ENCODE data around the gene PDGFD.

The PDGFD gene

GRCh38 chr11:103924166-103925013 is 239.6 kb downstream of the PDGFD start:
- TF ChIP-seq CTBP1 (IDR thresholded peaks at IDR 0.05; ENCODE audit: borderline replicate concordance): no peak
- no peak for TF ChIP-seq FOXA1 (IDR thresholded peaks at IDR 0.05)
- no peak for TF ChIP-seq SUZ12 (IDR thresholded peaks at IDR 0.05)
- no peak for TF ChIP-seq LEF1 (IDR thresholded peaks at IDR 0.05; ENCODE audit: borderline replicate concordance)
- no peak for TF ChIP-seq NFRKB (IDR thresholded peaks at IDR 0.05)
- TF ChIP-seq HDGF (IDR thresholded peaks at IDR 0.05; ENCODE audit: borderline replicate concordance): no peak
- no peak for TF ChIP-seq TARDBP (IDR thresholded peaks at IDR 0.05)
- TF ChIP-seq FOXM1 (IDR thresholded peaks at IDR 0.05; ENCODE audit: borderline replicate concordance): no peak
- TF ChIP-seq L3MBTL2 (conservative IDR thresholded peaks at IDR 0.05): no peak
- TF ChIP-seq ELF4 (IDR thresholded peaks at IDR 0.05): no peak
- CTCF ChIA-PET: no interaction called here
- DNase-seq (ENCODE audit: extremely low spot score): no peak

GRCh38 chr11:103923451-103923931 is 240.5 kb downstream of the PDGFD start:
- DNase-seq (ENCODE audit: extremely low spot score): no peak
- TF ChIP-seq ELF4 (IDR thresholded peaks at IDR 0.05) (no peak), FOXM1 (IDR thresholded peaks at IDR 0.05; ENCODE audit: borderline replicate concordance) (no peak), NFRKB (IDR thresholded peaks at IDR 0.05) (no peak), LEF1 (IDR thresholded peaks at IDR 0.05; ENCODE audit: borderline replicate concordance) (no peak), BHLHE40 (IDR thresholded peaks at IDR 0.05; ENCODE audit: borderline replicate concordance) (no peak), ARNT (IDR thresholded peaks at IDR 0.05) (no peak), FOXK2 (IDR thresholded peaks at IDR 0.05) (no peak), TARDBP (IDR thresholded peaks at IDR 0.05) (no peak), SUZ12 (IDR thresholded peaks at IDR 0.05) (no peak), L3MBTL2 (conservative IDR thresholded peaks at IDR 0.05) (no peak), SP1 (IDR thresholded peaks at IDR 0.05) (no peak), HDGF (IDR thresholded peaks at IDR 0.05; ENCODE audit: borderline replicate concordance) (no peak), CTBP1 (IDR thresholded peaks at IDR 0.05; ENCODE audit: borderline replicate concordance) (no peak)
- TF ChIP-seq, protein P1, sequence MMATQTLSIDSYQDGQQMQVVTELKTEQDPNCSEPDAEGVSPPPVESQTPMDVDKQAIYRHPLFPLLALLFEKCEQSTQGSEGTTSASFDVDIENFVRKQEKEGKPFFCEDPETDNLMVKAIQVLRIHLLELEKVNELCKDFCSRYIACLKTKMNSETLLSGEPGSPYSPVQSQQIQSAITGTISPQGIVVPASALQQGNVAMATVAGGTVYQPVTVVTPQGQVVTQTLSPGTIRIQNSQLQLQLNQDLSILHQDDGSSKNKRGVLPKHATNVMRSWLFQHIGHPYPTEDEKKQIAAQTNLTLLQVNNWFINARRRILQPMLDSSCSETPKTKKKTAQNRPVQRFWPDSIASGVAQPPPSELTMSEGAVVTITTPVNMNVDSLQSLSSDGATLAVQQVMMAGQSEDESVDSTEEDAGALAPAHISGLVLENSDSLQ (IDR thresholded peaks at IDR 0.05): no peak
- CTCF ChIA-PET: no interaction called here
- POLR2A ChIA-PET: no interaction called here

More at GRCh38 chr11:103924166-103925013, 239.6 kb downstream of the PDGFD start:
- POLR2A ChIA-PET: no interaction called here

DNA sequence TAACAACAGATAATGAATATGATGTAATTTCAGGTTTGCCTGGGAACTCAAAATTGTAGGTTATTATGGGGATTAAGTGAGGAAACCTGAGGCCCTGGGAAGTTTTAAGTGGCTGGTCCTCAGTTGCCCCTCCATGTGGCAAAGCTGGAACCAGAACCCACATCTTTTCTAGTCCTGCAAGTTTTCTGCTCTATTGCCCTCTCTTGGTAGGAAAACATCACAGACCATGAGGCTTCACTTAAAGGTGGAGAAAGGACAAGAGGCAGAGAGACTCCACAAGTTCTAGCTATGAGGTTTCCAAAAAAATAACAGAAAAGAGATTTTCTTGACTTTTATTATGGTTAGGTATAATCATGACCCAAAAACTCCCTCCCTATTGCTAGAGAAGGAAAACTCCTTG is 243.0 kb downstream of the PDGFD start:
- no peak for DNase-seq (ENCODE audit: extremely low spot score)
- ChIA-PET POLR2A (no interaction called here), CTCF (no interaction called here)
- TF ChIP-seq LEF1 (IDR thresholded peaks at IDR 0.05; ENCODE audit: borderline replicate concordance): no peak
- TF ChIP-seq BHLHE40 (IDR thresholded peaks at IDR 0.05; ENCODE audit: borderline replicate concordance): no peak
- TF ChIP-seq ELF4 (IDR thresholded peaks at IDR 0.05): no peak
- no peak for TF ChIP-seq HDGF (IDR thresholded peaks at IDR 0.05; ENCODE audit: borderline replicate concordance)
- TF ChIP-seq SUZ12 (IDR thresholded peaks at IDR 0.05): no peak
- TF ChIP-seq L3MBTL2 (conservative IDR thresholded peaks at IDR 0.05): no peak

DNA sequence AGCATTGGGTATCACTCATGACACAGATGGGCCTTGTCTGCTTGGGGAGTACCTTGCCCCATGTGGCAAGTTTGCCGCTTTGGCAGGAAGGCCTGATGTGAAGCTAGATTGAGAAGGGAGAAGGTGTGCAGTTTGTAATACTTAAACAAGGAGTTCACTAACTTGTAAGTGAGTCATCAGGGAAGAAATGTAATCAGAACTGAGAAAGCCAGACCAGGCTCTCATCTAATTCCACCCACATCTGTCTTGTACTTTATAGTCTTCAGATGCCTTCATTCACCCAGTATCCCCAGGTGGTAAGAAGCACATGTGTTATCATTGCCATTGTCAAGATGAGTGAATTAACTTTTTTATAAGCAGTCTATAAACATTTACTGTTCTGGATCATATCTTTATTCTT is 243.5 kb downstream of the PDGFD start:
- no peak for DNase-seq (ENCODE audit: extremely low spot score)
- CTCF ChIA-PET: no interaction called here
- TF ChIP-seq HDGF (IDR thresholded peaks at IDR 0.05; ENCODE audit: borderline replicate concordance) (no peak), CTBP1 (IDR thresholded peaks at IDR 0.05; ENCODE audit: borderline replicate concordance) (no peak), FOXA1 (IDR thresholded peaks at IDR 0.05) (no peak), TARDBP (IDR thresholded peaks at IDR 0.05) (no peak), LEF1 (IDR thresholded peaks at IDR 0.05; ENCODE audit: borderline replicate concordance) (no peak), ZNF384 (IDR thresholded peaks at IDR 0.05) (no peak), BHLHE40 (IDR thresholded peaks at IDR 0.05; ENCODE audit: borderline replicate concordance) (no peak), ELF4 (IDR thresholded peaks at IDR 0.05) (no peak), NFRKB (IDR thresholded peaks at IDR 0.05) (no peak), FOXK2 (IDR thresholded peaks at IDR 0.05) (no peak), L3MBTL2 (conservative IDR thresholded peaks at IDR 0.05) (no peak), SP1 (IDR thresholded peaks at IDR 0.05) (no peak), ARNT (IDR thresholded peaks at IDR 0.05) (no peak), SUZ12 (IDR thresholded peaks at IDR 0.05) (no peak), FOXM1 (IDR thresholded peaks at IDR 0.05; ENCODE audit: borderline replicate concordance) (no peak)
- TF ChIP-seq, protein P1 (IDR thresholded peaks at IDR 0.05): no peak
- POLR2A ChIA-PET: no interaction called here

DNA sequence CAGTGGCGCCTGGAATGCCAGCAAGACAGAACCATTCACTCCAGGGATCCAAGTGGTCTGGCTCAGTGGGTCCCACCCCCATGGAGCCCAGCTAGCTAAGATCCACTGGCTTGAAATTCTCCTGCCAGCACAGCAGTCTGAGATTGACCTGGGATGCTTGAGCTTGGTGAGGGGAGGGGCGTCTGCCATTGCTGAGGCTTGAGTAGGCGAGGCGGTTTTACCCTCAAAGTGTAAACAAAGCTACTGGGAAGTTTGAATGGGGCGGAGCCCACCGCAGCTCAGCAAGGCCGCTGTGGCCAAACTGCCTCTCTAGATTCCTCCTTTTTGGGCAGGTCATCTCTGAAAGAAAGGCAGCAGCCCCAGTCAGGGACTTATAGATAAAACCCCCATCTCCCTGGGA is 253.2 kb downstream of the PDGFD start:
- DNase-seq (ENCODE audit: extremely low spot score): no peak
- CTCF ChIA-PET: no interaction called here
- no peak for TF ChIP-seq ARNT (IDR thresholded peaks at IDR 0.05)
- POLR2A ChIA-PET: no interaction called here

DNA sequence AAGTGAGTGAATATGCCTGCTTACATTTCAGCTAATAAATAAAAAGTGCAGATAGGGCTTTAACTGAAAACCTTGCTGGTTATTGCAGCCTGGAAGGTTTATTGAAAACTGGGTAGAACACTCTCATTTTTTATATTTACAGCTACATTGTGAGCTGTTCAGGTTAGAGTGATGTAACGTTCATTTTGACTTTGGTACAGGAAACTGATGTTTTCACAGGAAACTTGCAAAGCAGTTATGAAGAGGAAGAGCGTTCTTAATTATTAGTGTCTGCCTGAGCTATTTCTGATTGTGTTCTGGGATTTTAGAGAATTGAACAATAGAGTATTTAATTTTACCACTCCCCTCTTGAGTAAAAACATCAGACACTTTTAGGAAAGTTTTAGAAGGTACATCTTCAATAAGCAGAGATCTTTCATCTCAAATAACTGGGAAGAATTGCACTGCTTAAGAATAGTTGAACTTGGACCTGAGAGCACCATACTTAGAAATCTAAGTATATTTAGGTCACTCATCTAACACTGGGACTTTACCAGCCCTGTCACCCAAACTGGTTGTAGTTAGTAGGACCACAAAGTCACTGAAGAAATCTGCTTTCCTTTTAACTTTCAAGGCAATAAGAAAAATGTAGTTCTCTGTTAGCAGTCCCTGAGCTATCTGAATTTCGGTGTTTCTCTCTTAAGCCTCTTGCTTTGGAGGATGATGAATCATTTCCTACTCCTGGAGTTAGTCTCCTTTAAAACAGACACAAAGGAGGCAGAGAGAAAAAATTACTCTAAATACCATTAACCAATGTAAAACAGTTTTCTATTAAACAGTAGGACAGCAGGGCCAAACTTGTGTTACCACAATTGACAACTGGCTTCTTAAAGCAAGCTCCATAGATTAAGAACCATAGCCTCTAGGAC is 256.1 kb downstream of the PDGFD start:
- no peak for DNase-seq (ENCODE audit: extremely low spot score)
- POLR2A ChIA-PET: no interaction called here
- CTCF ChIA-PET: no interaction called here
- TF ChIP-seq SUZ12 (IDR thresholded peaks at IDR 0.05) (no peak), LEF1 (IDR thresholded peaks at IDR 0.05; ENCODE audit: borderline replicate concordance) (no peak), TARDBP (IDR thresholded peaks at IDR 0.05) (no peak), NFRKB (IDR thresholded peaks at IDR 0.05) (no peak), BHLHE40 (IDR thresholded peaks at IDR 0.05; ENCODE audit: borderline replicate concordance) (no peak), SP1 (IDR thresholded peaks at IDR 0.05) (no peak), L3MBTL2 (conservative IDR thresholded peaks at IDR 0.05) (no peak)
- TF ChIP-seq, protein P1 (IDR thresholded peaks at IDR 0.05): no peak
